GM19193 (cell line): Measurements from ENCODE around the gene PRKN.

Source experiments
- POLR2A ChIP-seq: IDR thresholded peaks from 4 replicates; pipeline ENCODE4 v1.6.1; 2011; ENCODE audit not compliant: insufficient read depth, insufficient read length; ENCODE audit errors: extremely low read depth

Gene PRKN

GRCh38 chr6:161481786-161482516 lies 1245.6 kb downstream of the PRKN start:
- no peak for TF ChIP-seq POLR2A

GRCh38 chr6:161480421-161481155 lies 1247.0 kb downstream of the PRKN start:
- no peak for TF ChIP-seq POLR2A

- TF ChIP-seq POLR2A, result no peak
Observed at GRCh38 chr6:161479376-161479775, 1248.2 kb downstream of the PRKN start.

GRCh38 chr6:161477876-161478425 lies 1249.6 kb downstream of the PRKN start:
- no peak for TF ChIP-seq POLR2A

- no peak for TF ChIP-seq POLR2A
Observed at GRCh38 chr6:161476711-161477110, 1250.9 kb downstream of the PRKN start.

GRCh38 chr6:161465403-161465802 lies 1262.2 kb downstream of the PRKN start:
- no peak for TF ChIP-seq POLR2A

GRCh38 chr6:161463071-161463470 lies 1264.5 kb downstream of the PRKN start:
- TF ChIP-seq POLR2A, result no peak

GRCh38 chr6:161462148-161462547 lies 1265.4 kb downstream of the PRKN start:
- TF ChIP-seq POLR2A, result no peak

- TF ChIP-seq POLR2A, result no peak
Observed at GRCh38 chr6:161459008-161459615, 1268.5 kb downstream of the PRKN start.

- no peak for TF ChIP-seq POLR2A
Observed at GRCh38 chr6:161458201-161458951, 1269.2 kb downstream of the PRKN start.

GRCh38 chr6:161455848-161456247 lies 1271.7 kb downstream of the PRKN start:
- no peak for TF ChIP-seq POLR2A

GRCh38 chr6:161453558-161453957 lies 1274.0 kb downstream of the PRKN start:
- no peak for TF ChIP-seq POLR2A

- no peak for TF ChIP-seq POLR2A
Observed at GRCh38 chr6:161452241-161452640, 1275.3 kb downstream of the PRKN start.

- TF ChIP-seq POLR2A, result no peak
Observed at GRCh38 chr6:161449521-161449920, 1278.0 kb downstream of the PRKN start.

GRCh38 chr6:161446949-161447348 lies 1280.6 kb downstream of the PRKN start:
- TF ChIP-seq POLR2A, result no peak
